Measurements from ENCODE around the gene LOC128125822.

LOC128125822 gene

GRCh38 chr6:63529498-63529897, 42.8 kb upstream of the LOC128125822 start:
- H3K4me1 Mint-ChIP-seq, result no peaks in the 10 kb centered on the region
- H3K27ac ChIP-seq (ENCODE audit: low read depth, low read length), result no peak overlapping the region
- 79% methylated on average over 4 of the region's 4 CpGs; no CpG with 5 or more reads in 1 of the 2 experiments for WGBS, 2 experiments (ENCODE audit: insufficient coverage in 1 of 2, insufficient read length in 1 of 2)
- no peak for DNase-seq
- H3K9ac ChIP-seq (ENCODE audit: extremely low read depth, low read length, poor library complexity, severe bottlenecking), result no peak overlapping the region
- H3K9me3 Mint-ChIP-seq, result no peaks in the 10 kb centered on the region
- H3K36me3 ChIP-seq (ENCODE audit: control insufficient read depth, insufficient read depth, low read length), result no peaks in the 10 kb centered on the region
- H3K27ac Mint-ChIP-seq, result no peak overlapping the region
- H3K9me3 ChIP-seq (ENCODE audit: control insufficient read depth, low read length), result no peaks in the 10 kb centered on the region
- H3K4me3 ChIP-seq (ENCODE audit: low read length), result no peak overlapping the region
- no peaks in the 10 kb centered on the region for H3K36me3 Mint-ChIP-seq (ENCODE audit: low read depth)
- no peak overlapping the region for H3K4me3 Mint-ChIP-seq
- H3K27me3 Mint-ChIP-seq (ENCODE audit: insufficient read depth), result peaks cover 93% of the 10 kb centered on the region
- peaks cover 94% of the 10 kb centered on the region for H3K27me3 ChIP-seq (ENCODE audit: control insufficient read depth, insufficient read depth, low read length, poor library complexity, severe bottlenecking)
- TF ChIP-seq CTCF (conservative IDR thresholded peaks at IDR 0.05), result no peak
- no peaks in the 10 kb centered on the region for H3K4me1 ChIP-seq (ENCODE audit: control insufficient read depth, insufficient read depth, low read length)

- no peak for DNase-seq
- Histone ChIP-seq H3K9ac (ENCODE audit: extremely low read depth, low read length, poor library complexity, severe bottlenecking) (no peak overlapping the region), H3K4me3 (ENCODE audit: low read length) (no peak overlapping the region), H3K4me1 (ENCODE audit: control insufficient read depth, insufficient read depth, low read length) (no peaks in the 10 kb centered on the region), H3K27me3 (ENCODE audit: control insufficient read depth, insufficient read depth, low read length, poor library complexity, severe bottlenecking) (peaks cover 96% of the 10 kb centered on the region), H3K27ac (ENCODE audit: low read depth, low read length) (no peak overlapping the region), H3K36me3 (ENCODE audit: control insufficient read depth, insufficient read depth, low read length) (no peaks in the 10 kb centered on the region), H3K9me3 (ENCODE audit: control insufficient read depth, low read length) (no peaks in the 10 kb centered on the region)
- H3K4me3 Mint-ChIP-seq, result no peak overlapping the region
- H3K36me3 Mint-ChIP-seq (ENCODE audit: low read depth), result no peaks in the 10 kb centered on the region
- TF ChIP-seq CTCF (conservative IDR thresholded peaks at IDR 0.05), result no peak
- H3K27me3 Mint-ChIP-seq (ENCODE audit: insufficient read depth), result peaks cover 95% of the 10 kb centered on the region
- no peaks in the 10 kb centered on the region for H3K4me1 Mint-ChIP-seq
- H3K9me3 Mint-ChIP-seq, result no peaks in the 10 kb centered on the region
- no peak overlapping the region for H3K27ac Mint-ChIP-seq
- 78% methylated on average over 3 of the region's 3 CpGs; no CpG with 5 or more reads in 1 of the 2 experiments for WGBS, 2 experiments (ENCODE audit: insufficient coverage in 1 of 2, insufficient read length in 1 of 2)
These were observed 42.1 kb upstream of the LOC128125822 start for GRCh38 chr6:63530182-63530581.

GRCh38 chr6:63530991-63531390, 41.3 kb upstream of the LOC128125822 start:
- Histone ChIP-seq H3K27me3 (ENCODE audit: control insufficient read depth, insufficient read depth, low read length, poor library complexity, severe bottlenecking) (peaks cover 96% of the 10 kb centered on the region), H3K9me3 (ENCODE audit: control insufficient read depth, low read length) (no peaks in the 10 kb centered on the region), H3K9ac (ENCODE audit: extremely low read depth, low read length, poor library complexity, severe bottlenecking) (no peak overlapping the region), H3K36me3 (ENCODE audit: control insufficient read depth, insufficient read depth, low read length) (no peaks in the 10 kb centered on the region), H3K4me3 (ENCODE audit: low read length) (no peak overlapping the region), H3K27ac (ENCODE audit: low read depth, low read length) (no peak overlapping the region), H3K4me1 (ENCODE audit: control insufficient read depth, insufficient read depth, low read length) (no peaks in the 10 kb centered on the region)
- Mint-ChIP-seq H3K9me3 (no peaks in the 10 kb centered on the region), H3K27me3 (ENCODE audit: insufficient read depth) (peaks cover 95% of the 10 kb centered on the region), H3K4me1 (no peaks in the 10 kb centered on the region), H3K4me3 (no peak overlapping the region), H3K27ac (no peak overlapping the region), H3K36me3 (ENCODE audit: low read depth) (no peaks in the 10 kb centered on the region)
- no peak for TF ChIP-seq CTCF (conservative IDR thresholded peaks at IDR 0.05)
- DNase-seq, result no peak
- WGBS, 2 experiments (ENCODE audit: insufficient coverage in 1 of 2, insufficient read length in 1 of 2), result 80% methylated on average over 1 of the region's 1 CpG; no CpG with 5 or more reads in 1 of the 2 experiments
